Measurements from ENCODE around the gene AKR1E2. TPM values are rescaled to one million over a fixed set of nuclear protein-coding genes. Genes with fewer than 3 reads are reported as not detected.

Gene AKR1E2
- polyA plus RNA-seq, 3 donors = 5.2 to 11.3 (median 7.3) TPM

DNA sequence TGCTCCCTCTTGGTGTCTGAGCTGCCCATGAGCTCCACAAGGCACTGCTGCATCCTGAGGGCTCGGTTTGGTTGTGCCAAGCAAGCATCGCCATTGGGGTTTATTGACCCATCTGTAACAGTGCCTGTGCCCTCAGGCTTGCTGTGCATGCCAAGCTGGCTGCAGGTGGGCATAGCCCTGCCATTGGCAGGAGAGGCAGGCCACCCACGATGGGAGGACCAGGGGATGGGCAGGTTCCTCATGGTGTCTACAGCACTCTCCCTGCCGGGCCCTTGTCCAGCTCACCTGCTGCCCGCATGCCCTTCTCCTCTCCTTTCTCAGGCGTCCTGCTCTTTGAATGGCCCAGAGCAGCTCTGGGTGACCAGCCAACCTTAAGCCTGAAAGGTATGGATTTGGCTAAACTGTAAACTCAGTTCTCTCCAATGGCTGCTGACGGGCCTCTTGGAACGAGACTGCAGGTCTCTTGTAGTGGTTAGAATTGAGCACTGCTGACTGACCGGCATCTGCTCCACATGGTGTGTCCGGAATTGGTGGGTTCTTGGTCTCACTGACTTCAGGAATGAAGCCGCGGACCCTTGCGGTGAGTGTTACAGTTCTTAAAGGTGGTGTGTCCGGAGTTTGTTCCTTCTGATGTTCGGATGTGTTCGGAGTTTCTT is 17.6 kb downstream of the AKR1E2 start:
- DNase-seq (ENCODE audit: low read depth in 3 of 3, low spot score in 2 of 3) = no peak

DNA sequence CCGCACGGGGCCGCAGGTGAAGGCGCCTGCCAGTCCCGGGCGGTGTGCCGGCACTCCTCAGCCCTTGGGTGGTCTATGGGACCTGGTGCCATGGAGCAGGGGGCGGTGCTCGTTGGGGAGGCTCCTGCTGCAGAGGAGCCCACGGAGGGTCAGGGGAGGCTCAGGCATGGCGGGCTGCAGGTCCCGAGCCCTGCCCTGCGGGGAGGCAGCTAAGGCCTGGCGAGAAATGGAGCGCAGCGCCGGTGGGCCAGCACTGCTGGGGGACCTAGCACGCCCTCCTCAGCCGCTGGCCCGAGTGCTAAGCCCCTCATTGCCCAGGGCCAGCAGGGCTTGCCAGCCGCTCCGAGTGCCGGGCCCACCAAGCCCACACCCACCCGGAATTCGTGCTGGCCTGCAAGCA is 18.9 kb downstream of the AKR1E2 start:
- DNase-seq (ENCODE audit: low read depth in 3 of 3, low spot score in 2 of 3) = no peak

DNA sequence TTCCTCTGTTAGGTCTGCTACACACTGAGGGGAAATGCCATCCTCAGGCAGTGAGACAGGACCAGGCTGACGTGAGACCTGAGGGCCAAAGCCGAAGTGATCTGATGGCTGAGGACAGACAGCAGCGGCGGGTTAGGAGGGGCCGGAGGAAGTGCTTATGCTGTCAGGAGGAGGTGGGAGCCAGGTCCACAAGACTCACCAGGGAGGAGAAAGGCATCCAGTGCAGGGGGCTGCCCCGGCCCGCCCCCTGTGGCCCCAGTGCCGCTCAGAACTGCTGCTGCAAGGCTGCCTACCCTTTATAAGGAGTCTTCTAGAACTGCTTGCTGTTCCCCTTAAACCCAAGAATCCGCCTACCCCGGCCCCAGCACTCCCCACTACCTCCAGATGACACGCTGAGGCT is 19.8 kb downstream of the AKR1E2 start:
- DNase-seq (ENCODE audit: low read depth in 3 of 3, low spot score in 2 of 3) = no peak

DNA sequence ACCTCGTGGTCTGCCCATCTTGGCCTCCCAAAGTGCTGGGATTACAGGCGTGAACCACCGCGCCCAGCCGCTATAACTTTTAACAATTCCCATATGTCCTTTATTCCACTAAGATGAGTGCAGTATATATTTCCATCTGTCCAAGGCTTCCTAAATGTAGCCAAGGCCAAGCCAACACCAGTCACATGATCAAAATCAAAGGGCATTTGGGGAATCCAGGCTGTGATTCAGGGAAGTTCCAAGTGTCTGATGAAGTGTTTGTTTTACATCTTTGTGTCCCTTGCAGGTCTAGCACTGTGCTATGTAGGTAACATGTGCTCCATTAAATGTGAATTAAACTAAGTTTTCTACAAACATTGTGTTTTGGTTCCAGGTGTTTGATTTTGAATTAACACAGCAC is 20.8 kb downstream of the AKR1E2 start:
- DNase-seq (ENCODE audit: low read depth in 3 of 3, low spot score in 2 of 3) = no peak

DNA sequence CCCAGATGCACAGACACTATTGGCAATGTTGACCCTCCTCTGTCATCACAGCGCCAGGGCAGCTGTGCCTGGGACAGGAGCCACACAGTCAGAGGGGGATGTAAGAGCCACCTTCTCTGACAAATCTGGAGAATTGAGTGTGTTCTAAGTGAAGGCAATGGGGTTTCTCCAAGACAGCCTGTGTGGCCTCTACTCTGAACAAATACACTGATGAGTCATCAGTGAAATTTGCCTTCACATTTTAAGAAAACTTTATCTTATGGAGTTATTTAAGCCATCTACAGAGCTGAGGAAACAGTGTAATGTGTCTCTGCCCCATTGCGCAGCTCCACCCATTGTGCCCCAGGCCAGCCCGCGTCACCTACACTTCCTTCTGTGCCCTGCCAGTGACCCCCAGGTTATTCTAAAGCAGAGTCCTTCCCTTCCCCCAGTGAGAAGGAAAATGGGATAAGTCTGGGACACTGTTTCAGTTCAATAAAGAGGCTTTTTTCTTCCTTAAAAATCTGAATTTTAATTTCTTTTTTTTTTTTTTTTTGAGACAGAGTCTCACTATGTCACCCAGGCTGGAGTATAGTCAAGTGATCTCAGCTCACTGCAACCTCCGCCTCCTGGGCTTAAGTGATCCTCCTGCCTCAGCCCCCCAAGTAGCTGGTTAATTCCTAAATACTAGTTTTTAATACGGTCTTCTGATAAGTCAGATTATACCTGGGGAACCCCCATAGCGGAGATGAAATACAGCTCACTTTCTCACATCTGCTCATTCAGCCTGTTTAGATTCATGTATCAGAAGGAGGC is 21.8 kb downstream of the AKR1E2 start:
- no peak for DNase-seq (ENCODE audit: low read depth in 3 of 3, low spot score in 2 of 3)

DNA sequence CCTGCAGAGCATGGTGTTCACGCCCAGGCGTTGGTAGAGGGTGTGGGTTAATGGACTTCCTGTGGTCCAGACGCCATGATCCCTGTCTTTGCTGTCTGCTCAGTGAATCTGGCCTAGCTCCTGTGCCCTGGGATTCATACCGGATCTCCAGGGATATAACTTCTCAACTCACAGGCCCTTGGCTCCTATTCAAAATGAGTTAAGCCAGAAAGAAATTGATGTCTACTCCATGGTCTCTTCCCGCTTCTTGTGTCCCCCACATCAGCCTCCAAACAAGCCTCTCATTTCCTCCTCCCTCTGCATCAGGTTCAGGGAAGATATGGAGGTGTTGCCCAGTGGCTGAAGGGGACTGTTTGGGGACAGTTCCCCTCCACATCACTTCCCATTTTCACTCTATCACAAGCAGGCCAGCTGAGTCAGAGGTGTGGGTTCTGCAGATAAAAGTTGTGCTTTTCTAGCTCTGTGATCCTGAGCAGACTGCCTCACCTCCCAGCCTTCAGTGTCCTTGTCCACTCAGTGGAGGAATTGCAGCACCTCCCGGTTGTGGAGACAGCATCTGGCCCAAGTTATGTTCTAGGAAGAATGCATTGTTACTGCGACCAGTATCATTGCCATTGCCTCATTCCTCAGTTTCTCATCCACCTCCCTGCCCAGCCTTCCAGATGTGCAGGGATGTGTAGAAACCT is 22.5 kb downstream of the AKR1E2 start:
- DNase-seq (ENCODE audit: low read depth in 3 of 3, low spot score in 2 of 3) = no peak

DNA sequence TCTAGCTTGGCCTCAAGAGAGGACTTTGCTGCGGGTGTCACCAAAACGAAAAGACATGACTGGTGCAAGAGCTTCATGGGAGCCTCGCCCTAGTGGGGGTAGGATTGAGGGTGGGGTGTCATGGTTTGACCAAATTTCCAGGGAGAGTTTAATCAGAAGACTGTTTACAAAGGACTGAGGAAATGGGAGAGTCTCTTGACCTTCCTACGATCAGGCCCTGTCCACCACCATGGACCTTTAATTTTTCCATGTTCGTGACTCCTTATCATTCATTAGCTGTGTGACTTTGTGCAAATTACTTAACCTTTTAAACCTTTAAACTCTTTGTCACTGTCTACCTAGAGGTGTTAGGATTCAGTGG is 23.0 kb downstream of the AKR1E2 start:
- no peak for DNase-seq (ENCODE audit: low read depth in 3 of 3, low spot score in 2 of 3)

DNA sequence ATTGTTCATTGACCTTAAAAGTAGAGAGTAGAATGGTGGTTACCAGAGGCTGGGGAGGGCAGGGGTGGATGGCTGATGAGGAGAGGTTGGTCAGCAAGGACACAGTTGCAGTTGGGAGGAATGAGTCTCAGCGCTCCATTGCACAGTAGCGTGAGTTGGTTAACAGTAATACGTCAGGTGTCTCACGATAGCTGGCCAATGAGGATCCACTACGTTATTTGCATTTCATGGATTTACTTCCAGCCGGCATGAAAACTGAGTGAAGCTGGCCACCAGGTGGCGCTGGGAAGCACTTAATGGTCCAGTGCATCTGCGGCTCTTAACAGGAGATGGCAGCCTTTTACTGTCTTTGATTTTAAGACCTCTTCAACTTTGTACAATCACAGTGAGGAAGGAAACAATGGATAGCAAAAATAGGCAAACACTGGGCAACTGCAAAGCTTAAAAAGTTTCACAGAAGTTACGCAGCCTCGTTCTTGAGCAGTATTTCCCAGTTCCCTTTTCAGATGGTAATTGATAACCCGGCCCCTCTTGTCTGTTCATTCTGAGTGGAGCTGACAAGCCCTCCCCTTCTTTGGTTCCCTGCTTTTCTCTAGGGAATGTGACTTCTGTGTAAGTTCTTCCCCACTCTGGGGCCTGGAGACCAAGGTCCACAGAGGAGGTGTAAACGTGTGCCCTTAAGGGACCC is 23.7 kb downstream of the AKR1E2 start:
- peak; percentile 80 to 91 (median 83) for DNase-seq (ENCODE audit: low read depth in 3 of 3, low spot score in 2 of 3)

DNA sequence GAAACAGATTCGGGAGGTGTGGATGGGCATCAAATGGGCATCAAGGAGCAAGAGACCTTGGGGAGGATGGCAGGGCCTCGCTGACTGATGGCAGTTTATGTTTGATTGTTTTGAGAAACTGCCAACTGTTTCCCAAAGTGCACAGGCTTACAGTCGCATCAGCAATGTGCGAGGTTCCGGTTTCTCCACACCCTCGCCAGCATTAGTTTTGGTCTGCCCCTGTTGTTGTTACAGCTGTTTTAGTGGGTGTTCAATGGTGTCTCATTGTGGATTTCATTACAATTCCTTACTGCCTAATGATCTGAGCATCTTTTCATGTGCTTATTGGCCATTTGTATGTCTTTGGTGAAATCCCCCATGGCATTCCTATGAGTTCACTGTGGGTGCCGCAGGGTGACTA is 24.4 kb downstream of the AKR1E2 start:
- DNase-seq (ENCODE audit: low read depth in 3 of 3, low spot score in 2 of 3) = no peak

DNA sequence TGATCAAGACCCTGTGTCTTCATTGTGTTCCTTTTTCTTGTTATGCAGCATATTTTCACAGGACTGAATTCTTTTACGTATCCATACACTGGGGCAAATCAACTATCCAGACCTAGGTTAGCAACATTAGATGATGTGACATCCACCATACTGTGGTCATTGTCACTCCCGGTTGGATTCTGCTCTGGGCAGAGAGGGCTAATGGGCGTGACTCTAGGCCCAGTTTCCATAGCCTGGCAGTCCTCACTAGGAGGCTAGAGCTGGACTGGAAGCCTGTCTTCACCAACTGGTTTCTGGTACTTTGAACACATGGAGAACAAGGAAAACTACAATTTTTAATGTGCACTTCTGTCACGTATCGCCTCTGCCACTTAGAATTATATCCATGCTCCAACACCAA is 25.2 kb downstream of the AKR1E2 start:
- DNase-seq (ENCODE audit: low read depth in 3 of 3, low spot score in 2 of 3) = no peak

DNA sequence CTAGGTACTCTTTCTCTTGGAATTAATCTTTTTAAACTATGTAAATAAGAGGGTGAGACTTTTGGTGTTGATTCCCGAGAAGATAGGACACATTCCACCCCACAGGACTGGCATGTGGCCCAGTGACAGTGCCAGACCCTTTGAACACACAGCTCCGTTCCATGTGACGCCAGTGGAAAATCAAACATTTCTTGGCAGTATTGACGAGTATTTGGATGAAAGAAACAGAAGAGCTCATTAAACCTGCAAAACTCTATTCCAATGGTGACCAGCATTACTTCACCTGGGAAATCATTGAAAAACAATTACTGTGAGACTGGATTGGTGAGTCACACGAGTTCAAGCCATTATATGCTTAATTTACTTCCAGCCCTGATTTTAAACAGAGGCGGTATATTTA is 25.8 kb downstream of the AKR1E2 start:
- DNase-seq (ENCODE audit: low read depth in 3 of 3, low spot score in 2 of 3) = no peak

DNA sequence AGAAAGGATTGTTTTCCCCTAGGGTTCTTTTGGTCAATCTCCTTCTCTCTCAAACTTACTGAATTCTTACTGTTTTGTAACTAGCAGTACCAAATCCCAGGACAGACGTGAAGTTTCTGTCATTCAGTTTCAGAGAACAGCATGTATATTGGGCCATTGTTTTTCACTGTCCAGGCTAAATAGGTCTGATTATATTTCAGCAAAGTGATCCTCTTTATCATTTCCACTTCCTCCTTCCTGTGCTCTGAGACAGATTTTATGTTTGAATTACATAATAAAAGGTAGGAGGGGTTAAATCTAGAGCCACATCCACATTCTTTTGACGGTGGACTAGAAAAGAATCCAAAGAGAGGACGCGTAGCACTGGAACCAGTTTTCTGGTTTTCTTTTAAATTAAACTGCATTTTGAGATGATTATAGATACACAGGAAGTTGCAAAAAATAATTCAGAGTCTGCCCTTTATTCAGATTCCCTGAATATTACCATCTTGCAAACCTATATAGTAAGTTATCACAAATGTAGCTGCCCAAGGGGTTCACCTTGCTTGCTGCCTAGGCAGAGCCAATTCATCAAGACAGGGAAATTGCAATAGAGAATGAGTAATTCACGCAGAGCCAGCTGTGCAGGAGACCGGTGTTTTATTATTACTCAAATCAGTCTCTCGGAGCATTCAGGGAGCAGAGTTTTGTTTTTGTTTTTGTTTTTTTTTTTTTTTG is 40.1 kb downstream of the AKR1E2 start:
- DNase-seq (ENCODE audit: low read depth in 3 of 3, low spot score in 2 of 3) = no peak

DNA sequence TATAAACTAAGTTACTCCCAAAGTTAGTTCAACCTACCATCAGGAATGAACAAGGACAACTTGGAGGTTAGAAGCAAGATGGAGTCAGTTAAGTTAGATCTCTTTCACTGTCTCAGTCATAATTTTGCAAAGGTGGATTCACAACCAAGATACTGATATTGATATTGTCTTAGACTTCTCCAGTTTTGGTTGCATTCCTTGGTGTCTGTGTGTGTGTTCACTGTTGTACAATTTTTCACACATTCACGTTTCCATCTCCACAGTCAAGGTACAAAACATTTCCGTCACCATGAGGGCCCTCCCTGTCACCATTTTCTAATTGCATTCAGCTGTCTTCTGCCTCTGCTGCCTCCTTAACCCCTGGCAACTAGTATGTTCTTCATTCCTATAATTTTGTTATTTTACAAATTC is 41.1 kb downstream of the AKR1E2 start:
- no peak for DNase-seq (ENCODE audit: low read depth in 3 of 3, low spot score in 2 of 3)

DNA sequence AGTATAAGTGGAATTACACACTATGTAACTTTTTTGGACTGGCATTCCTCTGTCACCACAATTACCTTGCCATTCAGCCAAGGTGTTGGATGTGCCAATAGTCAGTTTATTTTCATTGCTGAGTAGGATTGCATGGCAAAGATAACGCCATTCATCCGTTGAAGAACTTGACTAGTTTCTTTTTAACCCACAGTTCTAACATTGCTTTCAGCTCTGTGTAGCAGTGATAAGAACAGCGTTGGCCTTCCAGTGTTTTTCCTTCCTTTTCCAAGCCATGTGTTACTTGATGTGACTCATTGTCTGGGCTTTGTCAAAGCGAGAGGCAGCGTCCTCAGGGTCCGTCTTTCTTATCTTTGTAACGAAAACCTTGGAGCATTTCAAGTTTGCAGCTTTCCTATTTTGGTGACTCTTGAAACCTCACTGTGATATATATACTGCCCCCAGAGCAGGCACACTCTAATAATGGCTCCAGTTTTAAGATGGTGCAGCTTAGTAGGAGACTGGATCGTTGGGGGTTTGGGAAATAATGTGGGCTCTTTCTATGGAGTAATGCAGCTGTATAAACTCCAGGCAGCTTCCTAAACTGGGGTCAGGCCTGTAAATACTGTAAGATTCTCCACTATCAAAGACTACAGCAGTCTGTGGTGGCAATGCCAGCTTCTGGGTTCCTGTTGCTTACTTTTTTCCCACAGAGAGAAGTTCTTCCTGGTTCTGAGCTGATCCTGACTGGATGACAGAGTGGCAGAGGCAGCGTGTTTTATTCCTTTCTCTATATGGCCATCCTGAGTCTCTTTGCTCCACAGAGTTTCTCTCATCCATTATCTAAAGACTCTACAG is 41.7 kb downstream of the AKR1E2 start:
- no peak for DNase-seq (ENCODE audit: low read depth in 3 of 3, low spot score in 2 of 3)

DNA sequence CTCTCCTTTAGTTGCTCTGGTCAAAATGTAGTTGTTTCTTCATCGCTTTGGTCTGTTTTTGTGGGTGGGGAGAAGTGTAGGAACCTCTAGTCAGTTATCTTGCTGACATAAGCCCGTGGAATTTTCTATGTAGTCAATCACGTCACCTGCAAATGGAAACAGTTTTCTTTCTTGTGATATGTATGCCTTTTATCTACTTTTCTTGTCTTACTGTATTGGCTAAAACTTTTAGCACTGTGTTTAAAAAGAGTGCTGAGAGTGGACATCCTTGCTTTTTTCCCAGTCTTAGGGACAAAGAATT is 42.3 kb downstream of the AKR1E2 start:
- DNase-seq (ENCODE audit: low read depth in 3 of 3, low spot score in 2 of 3) = no peak

DNA sequence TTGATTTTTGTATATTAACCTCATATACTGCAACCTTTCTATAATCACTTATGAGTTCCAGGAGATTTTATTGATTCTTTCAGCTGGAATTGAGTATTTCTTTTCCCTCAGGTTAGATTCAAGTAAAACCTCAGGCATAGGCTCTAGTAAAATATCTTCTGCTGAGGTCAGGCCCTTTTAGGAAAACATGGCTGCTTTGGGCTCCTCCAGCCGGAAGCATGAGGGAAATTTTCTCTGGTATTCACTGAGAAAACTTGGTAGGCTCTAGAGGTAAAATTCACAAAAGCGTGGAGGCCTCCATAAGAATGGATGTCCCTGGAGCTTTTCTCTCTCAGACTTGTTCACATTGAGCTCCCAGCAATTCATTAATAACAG is 56.7 kb downstream of the AKR1E2 start:
- no peak for DNase-seq (ENCODE audit: low read depth in 3 of 3, low spot score in 2 of 3)

DNA sequence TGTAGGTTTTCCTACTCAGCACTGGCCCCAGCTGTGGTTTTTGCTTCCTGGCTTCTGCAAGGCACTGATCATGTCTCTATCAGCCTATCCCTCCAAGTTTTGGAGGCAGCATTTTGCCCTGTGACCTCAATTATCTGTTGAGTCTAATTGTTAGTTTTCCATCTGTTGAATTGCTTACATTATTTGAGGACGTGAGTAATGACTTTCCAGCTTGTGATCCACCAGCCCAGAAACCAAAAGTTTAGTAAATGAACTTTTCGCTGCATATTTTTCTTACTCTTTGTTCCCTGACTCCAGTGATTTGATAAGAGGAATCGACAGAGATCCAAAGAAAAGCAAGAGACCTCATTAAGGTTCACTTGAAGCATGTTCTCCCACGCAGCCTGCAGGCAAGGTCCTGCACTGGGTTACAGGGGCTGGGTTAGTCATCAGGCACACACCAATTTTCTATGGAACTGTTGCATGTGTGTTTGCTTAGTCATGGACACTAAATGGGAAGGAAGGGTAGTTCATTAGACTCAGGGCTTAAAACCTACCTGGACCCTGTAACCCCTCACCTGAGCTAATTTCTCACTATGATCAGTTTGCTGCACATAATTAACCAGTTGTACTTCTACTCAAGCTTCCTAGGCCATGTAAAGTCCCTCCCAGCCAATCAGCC is 57.2 kb downstream of the AKR1E2 start:
- DNase-seq (ENCODE audit: low read depth in 3 of 3, low spot score in 2 of 3) = no peak

DNA sequence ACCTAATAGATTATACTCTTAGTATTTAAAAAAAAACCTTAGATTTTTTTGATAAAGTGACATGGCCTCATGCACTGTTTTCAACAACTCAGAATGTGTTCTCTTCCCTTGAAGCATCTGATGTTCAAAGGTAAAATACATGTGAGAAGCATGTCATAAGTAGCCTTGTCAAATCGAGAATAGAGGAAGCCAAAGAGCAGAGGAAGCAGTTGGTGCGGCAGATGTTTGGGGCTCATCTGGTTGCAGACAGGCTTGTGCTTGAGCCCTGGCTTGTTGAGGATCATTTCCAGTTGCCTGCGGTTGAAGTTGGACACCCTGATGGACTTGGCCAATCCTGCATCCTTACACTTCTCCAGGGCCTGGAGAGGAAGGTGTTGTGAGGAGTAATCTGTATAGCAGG is 59.2 kb downstream of the AKR1E2 start:
- DNase-seq (ENCODE audit: low read depth in 3 of 3, low spot score in 2 of 3) = no peak

DNA sequence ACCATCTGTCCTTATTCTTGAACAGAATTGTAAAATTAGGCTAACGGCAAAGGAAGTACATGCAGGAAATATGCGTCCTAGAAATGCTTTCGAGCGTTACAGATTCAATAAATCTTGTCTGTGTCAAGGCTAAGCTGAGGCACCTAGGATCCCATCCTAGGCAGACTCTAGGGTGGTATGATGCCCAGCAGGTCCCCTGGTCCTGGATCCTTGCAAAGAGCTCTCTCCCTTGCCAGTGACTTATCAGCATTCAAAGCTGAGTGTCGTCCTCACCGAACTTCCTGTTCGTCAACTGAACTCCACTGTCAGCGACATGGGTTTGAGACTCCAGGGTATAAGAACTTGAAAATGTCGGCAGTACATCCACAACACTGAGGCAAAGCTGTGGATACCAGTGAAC is 61.5 kb downstream of the AKR1E2 start:
- no peak for DNase-seq (ENCODE audit: low read depth in 3 of 3, low spot score in 2 of 3)

DNA sequence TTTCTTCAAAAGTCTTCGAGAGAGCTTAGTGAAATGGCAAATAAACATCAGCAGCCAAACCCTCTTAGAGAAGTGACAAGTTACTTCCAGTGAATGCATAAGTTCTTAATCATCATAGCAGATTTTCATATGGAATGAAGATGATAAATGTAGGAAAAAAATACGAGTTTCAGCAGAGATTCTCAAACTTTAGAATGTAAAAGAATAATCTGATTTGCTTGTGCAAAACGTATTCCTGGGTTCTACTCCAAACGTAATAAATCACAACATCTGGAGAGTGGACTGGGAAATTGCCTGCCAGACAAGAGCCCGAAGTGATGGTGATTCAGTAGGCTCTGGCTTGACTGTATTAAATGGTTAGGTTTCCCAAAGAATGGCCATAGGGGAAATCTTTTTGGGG is 62.2 kb downstream of the AKR1E2 start:
- no peak for DNase-seq (ENCODE audit: low read depth in 3 of 3, low spot score in 2 of 3)
